PC-3 (cell line): ENCODE results near the gene OBP2B.

Source experiments
- CTCF ChIP-seq: fragments of 300-600 bp; sonication (generic); conservative IDR thresholded peaks from 2 replicates; pipeline ENCODE4 v1.5.1; 2017; ENCODE audit warnings: antibody characterized with exemption, low read depth, mild to moderate bottlenecking, low read length
- EZH2 ChIP-seq: fragments of 300-600 bp; sonication (generic); IDR thresholded peaks from one replicate; pipeline ENCODE4 v1.6.1; 2017; ENCODE audit warnings: antibody characterized with exemption, mild to moderate bottlenecking, low read length; ENCODE audit not compliant: unreplicated experiment
- EZH2phosphoT487 ChIP-seq: fragments of 300-600 bp; sonication (generic); IDR thresholded peaks from 2 replicates; pipeline ENCODE4 v1.6.1; 2018; ENCODE audit warnings: mild to moderate bottlenecking, antibody characterized with exemption, low read length, borderline replicate concordance

DNA sequence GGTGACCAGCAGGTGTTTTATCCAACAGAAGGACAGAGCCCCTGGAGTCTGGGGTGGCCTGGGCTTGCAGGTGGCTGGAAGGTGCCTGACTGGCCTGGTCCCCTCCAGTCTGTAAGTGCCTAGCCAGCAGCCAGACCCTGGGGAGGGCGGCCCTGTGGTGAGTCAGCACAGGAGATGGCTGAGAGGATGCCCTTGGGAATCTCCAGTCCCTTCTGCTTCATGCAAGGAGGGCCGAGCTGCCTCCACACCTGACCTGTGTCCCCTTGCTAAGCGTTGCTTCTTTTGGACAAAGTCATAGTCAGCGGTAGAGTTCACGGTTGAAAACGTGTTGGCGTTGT, 20.2 kb downstream of the OBP2B start:
- TF ChIP-seq CTCF (no peak), EZH2phosphoT487 (no peak), EZH2 (no peak)
